ENCODE data around the gene LRRC43. TPM values are rescaled to one million over a fixed set of nuclear protein-coding genes. Genes with fewer than 3 reads are reported as not detected.

Gene LRRC43
- total RNA-seq, 4 donors from 2014 or later: 0.64 TPM; not detected in 3

DNA sequence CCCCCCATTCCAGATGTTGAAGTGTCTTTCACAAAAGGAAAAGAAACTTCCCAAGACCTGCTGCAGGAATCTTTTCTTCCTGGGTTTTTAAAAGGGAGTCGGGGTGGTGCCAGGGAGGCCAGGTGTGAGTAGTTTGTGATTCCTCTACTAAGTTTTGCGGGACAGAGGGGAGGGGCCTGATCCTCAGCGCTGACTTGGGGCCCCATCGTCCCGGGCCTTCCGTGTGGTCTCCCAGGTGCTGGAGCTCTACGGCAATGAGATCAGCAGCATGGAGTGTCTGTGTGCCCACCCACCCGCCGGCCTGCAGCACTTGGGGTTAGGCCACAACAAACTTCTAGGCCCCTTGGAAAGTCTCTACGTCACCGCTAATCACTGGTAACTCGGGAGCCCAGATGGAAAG is 4.5 kb downstream of the LRRC43 start:
- H3K36me3 ChIP-seq: no peaks in the 10 kb centered on the region
- intact Hi-C loops (cut with DNase I; ENCODE audit: low total_unique reads) (no loop called here), in situ Hi-C loops (cut with MboI; ENCODE audit: low pct_ligation_motif_present in 1 of 4, low pct_unique_long_range_greater_than_20kb in 1 of 4, low sequenced_read_pairs in 3 of 4) (loop anchor here in 2 of 4 donors (10.0 to 25.0 kb wide), 2 partner anchors 53 to 275 kb away; partner anchors contain the start of gene CFAP251 (in 1 of the 2))
- no peaks in the 10 kb centered on the region for H3K9me3 ChIP-seq
- DNase-seq: no peak
- H3K27ac ChIP-seq: no peak overlapping the region
- peaks cover 5% of the 10 kb centered on the region for H3K27me3 ChIP-seq
- H3K4me3 ChIP-seq: no peak overlapping the region
- peaks cover 4 to 9% (median 7%) of the 10 kb centered on the region in 4 donors for H3K4me1 ChIP-seq
- 78% methylated on average over 12 of the region's 12 CpGs; no CpG with 5 or more reads in 1 of the 2 donors for WGBS, 2 donors (ENCODE audit: low coverage in 1 of 2)
- no peak for TF ChIP-seq POLR2AphosphoS5 (IDR thresholded peaks at IDR 0.05)
- no peak for TF ChIP-seq POLR2A (IDR thresholded peaks at IDR 0.05)
- no peak for TF ChIP-seq EP300 (IDR thresholded peaks at IDR 0.05; ENCODE audit: low read depth)
- TF ChIP-seq CTCF (IDR thresholded peaks at IDR 0.05): no peak

DNA sequence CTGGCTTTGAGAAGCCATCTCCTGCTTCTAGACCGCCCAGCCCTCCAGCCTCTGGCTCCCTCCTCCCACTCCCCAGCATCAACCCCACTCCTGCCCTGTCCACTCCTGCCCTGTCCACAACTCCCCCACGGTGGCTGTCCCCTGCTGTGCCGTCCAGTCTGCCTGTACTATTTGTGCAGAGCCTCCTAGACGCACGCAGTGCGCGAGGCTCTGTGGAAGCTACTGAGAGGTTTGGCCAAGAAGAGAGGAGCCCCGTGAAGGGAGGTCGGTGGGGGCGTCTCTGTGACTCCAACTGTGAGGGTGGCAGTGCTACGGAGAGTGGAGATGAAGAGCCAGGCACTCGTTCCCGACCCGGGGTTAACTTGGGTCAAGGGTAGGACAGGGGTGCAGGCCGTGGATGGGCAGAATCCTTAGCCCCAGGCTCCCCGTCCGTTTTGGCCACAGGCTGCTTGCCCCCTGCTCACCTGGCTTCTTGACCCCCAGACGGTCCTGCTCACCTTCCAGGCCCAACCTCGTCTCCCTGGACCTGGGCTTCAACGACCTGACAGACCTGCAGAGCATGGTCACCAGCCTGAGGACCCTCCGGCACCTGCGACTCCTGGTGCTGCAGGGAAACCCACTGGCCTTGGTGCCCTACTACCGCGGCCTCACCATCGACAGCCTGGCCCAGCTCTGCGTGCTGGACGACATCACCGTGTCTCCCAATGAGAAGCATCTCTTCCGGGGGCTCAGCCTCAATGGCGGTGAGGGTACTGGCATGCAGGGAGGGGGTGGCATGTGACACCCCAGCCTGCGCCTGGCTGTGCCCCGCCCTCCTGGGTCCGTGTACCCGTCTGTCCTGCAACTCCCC is 6.9 kb downstream of the LRRC43 start:
- Histone ChIP-seq H3K27ac (no peak overlapping the region), H3K36me3 (no peaks in the 10 kb centered on the region), H3K4me1 (no peaks in the 10 kb centered on the region), H3K4me3 (no peak overlapping the region), H3K9me3 (no peaks in the 10 kb centered on the region), H3K27me3 (no peaks in the 10 kb centered on the region)
- in situ Hi-C loops (cut with MboI; ENCODE audit: low pct_ligation_motif_present in 1 of 4, low pct_unique_long_range_greater_than_20kb in 1 of 4, low sequenced_read_pairs in 3 of 4) (loop anchor here in 3 of 4 donors (10.0 to 25.0 kb wide), 3 partner anchors 55 to 278 kb away; partner anchors contain the start of gene CFAP251 (in 1 of the 3)), intact Hi-C loops (cut with DNase I; ENCODE audit: low total_unique reads) (no loop called here)
- DNase-seq: no peak
- no peak for TF ChIP-seq CTCF (IDR thresholded peaks at IDR 0.05)
- TF ChIP-seq POLR2A (IDR thresholded peaks at IDR 0.05): no peak
- no peak for TF ChIP-seq POLR2AphosphoS5 (IDR thresholded peaks at IDR 0.05)
- no peak for TF ChIP-seq EP300 (IDR thresholded peaks at IDR 0.05; ENCODE audit: low read depth)
- WGBS, 2 donors (ENCODE audit: low coverage in 1 of 2): 84% methylated on average over 34 of the region's 34 CpGs; no CpG with 5 or more reads in 1 of the 2 donors

DNA sequence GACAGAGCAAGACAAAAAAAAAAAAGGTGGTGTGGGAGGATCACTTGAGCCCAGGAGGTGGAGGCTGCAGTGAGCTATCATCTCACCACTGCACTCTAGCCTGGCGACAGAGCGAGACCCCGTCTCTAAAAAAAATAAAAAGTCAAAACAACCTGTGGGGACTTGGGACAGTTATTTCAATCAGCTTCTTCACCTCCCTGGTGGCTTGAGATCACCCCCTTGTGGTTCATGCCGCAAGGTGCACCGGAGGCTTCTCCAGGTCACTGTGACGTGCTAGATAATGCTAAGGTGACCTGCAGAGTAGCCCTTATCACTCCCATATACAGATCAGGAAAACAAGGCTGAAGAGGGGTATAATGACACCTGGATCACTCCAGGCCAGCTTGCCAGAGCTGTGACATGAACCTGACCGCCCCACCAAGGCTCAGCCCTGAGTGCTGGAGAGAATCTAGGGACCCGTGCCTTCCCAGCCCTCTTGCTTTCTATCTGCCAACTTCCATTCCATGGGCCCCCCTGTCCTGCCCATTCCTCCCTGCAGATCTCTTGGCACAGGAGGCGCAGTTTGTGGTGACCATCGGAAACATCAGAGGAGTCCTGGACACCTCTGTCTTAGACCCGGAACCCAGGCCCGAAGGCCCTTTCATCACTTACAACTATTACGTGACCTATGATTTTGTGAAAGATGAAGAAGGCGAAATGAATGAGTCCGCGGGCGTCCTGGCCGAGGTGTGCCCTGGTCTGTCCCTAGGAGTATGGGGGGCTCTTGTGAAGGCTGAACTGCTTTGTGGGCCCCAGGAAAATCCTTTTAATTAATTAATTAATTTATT is 8.1 kb downstream of the LRRC43 start:
- no peaks in the 10 kb centered on the region for H3K36me3 ChIP-seq
- WGBS, 2 donors (ENCODE audit: low coverage in 1 of 2): 11 to 64% methylated on average over 3 to 18 of the region's 18 CpGs
- no peaks in the 10 kb centered on the region for H3K27me3 ChIP-seq
- intact Hi-C loops (cut with DNase I; ENCODE audit: low total_unique reads): no loop called here
- peak; percentile 84 for DNase-seq
- no peaks in the 10 kb centered on the region for H3K9me3 ChIP-seq
- no peak overlapping the region for H3K4me3 ChIP-seq
- TF ChIP-seq POLR2A (IDR thresholded peaks at IDR 0.05): no peak
- peak; percentile 70 to 84 (median 81) for TF ChIP-seq CTCF (IDR thresholded peaks at IDR 0.05)
- H3K27ac ChIP-seq: no peak overlapping the region
- no peaks in the 10 kb centered on the region for H3K4me1 ChIP-seq
- in situ Hi-C loops (cut with MboI; ENCODE audit: low pct_ligation_motif_present in 1 of 4, low pct_unique_long_range_greater_than_20kb in 1 of 4, low sequenced_read_pairs in 3 of 4): loop anchor here in 2 of 4 donors (10.0 to 25.0 kb wide), 2 partner anchors 136 to 279 kb away; partner anchors contain the start of gene CFAP251 (in 1 of the 2)

DNA sequence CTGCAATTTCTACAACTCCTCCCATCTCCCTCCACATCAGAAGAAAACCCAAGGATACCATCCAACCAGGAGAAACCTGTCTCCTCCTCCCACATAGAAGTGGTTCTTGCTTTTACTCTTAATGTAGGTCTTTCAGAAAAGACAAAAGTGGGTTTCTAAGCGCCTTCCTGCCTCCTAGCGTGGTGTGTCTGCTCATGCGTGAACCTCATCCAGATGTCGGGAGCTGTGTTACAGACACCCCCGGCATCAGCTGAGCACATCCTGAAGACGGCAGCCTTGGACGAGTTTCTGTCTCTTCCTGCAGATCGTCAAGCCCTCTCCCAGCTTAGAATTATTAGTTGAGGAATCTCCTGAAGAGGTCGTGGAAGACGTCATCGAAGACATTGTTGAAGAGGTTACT is 9.5 kb downstream of the LRRC43 start:
- WGBS, 2 donors (ENCODE audit: low coverage in 1 of 2): 78% methylated on average over 11 of the region's 11 CpGs; no CpG with 5 or more reads in 1 of the 2 donors
- Histone ChIP-seq H3K4me1 (no peaks in the 10 kb centered on the region), H3K4me3 (no peak overlapping the region), H3K27ac (no peak overlapping the region), H3K27me3 (peaks cover 2% of the 10 kb centered on the region), H3K36me3 (no peaks in the 10 kb centered on the region), H3K9me3 (no peaks in the 10 kb centered on the region)
- in situ Hi-C loops (cut with MboI; ENCODE audit: low pct_ligation_motif_present in 1 of 4, low pct_unique_long_range_greater_than_20kb in 1 of 4, low sequenced_read_pairs in 3 of 4): loop anchor here in 2 of 4 donors (10.0 to 25.0 kb wide), 2 partner anchors 138 to 280 kb away; partner anchors contain the start of gene CFAP251 (in 1 of the 2)
- intact Hi-C loops (cut with DNase I; ENCODE audit: low total_unique reads): no loop called here
- no peak for DNase-seq
- TF ChIP-seq POLR2AphosphoS5 (IDR thresholded peaks at IDR 0.05) (no peak), POLR2A (IDR thresholded peaks at IDR 0.05) (no peak), CTCF (IDR thresholded peaks at IDR 0.05) (no peak)
